GM10248 (cell line): ENCODE results near the gene MRPS11.

Experiments used
- CTCF ChIA-PET: fragments of 300-600 bp; sonication (Branson Sonifier 250); formaldehyde crosslinking; extraction: SDS; loops from one replicate; lab custom pipeline; 2021; ENCODE audit warnings: antibody characterized with exemption; lab: Yijun Ruan, JAX
- POLR2A ChIA-PET: fragments of 350-650 bp; sonication (Branson Sonifier 250); formaldehyde crosslinking; extraction: SDS; loops from one replicate; lab custom pipeline; 2020; ENCODE audit warnings: antibody characterized with exemption; lab: Yijun Ruan, JAX
- DNase-seq: peaks from one replicate; pipeline ENCODE4 v3.0.0; 2012; ENCODE audit errors: extremely low spot score
- CTCF ChIP-seq: IDR thresholded peaks from 2 replicates; pipeline ENCODE4 v1.5.1; 2012; ENCODE audit warnings: mild to moderate bottlenecking, low read depth; ENCODE audit errors: extremely low read depth, missing control alignments, control extremely low read depth

MRPS11 gene

DNA sequence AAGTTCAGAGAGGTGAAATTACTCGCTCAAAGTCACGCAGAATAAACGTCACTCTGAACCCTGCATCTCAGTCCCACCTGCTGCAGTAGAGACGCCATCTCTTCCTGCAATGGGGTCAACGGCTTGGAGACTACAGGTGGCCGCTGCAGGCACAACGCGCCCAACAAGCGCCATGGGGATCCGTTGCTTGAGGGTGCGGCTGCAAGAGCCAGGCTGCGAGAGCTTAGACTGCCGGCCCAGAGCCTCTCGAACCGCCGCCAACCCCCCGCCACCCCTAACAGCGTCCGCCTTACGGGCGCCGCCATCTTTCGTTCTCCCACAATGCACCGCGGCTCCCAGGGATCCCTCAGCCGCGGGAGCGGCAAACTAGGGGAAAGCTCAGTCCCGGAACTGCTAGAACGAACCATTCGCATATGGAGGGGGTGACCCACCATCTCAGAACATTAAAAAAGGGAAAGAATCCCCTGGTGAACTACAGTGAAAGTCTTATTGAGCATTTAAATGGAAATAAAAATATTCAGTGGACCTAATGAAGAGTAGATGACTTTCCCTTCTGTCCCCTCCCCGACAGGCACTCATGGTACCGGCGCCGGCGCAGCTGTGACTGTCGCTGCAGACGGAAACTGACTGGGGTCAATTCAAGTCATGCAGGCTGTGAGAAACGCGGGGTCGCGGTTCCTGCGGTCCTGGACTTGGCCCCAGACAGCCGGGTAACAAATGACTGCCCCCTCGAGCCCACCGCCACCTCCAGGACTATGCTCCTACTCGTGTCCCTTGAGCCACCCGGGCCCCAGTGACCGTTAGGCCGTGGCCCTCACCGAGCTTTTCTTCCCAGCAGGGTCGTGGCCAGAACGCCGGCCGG lies at the start of gene MRPS11, which contains the start of gene MRPL46:
MRPS11 (plus strand) TSS at position 636 of the 862 bp plus-strand sequence; CDS start at position 646, 10 bp downstream.
MRPL46 (minus strand) TSS at position 316 of the 862 bp plus-strand sequence; CDS start at position 305, 11 bp downstream.
- CTCF ChIA-PET, result interaction anchor here (0.6 to 10.1 kb wide), 6 partner anchors 9 to 199 kb away, joined by 3 to 95 read pairs (median 6); no protein-coding TSS in a partner anchor
- POLR2A ChIA-PET, result interaction anchor here (0.6 to 1.9 kb wide), 3 partner anchors 12 to 171 kb away, joined by 3 to 6 read pairs (median 6); partner anchors contain the start of gene ISG20
- no peak for TF ChIP-seq CTCF
- DNase-seq, result peak; percentile 90

DNA sequence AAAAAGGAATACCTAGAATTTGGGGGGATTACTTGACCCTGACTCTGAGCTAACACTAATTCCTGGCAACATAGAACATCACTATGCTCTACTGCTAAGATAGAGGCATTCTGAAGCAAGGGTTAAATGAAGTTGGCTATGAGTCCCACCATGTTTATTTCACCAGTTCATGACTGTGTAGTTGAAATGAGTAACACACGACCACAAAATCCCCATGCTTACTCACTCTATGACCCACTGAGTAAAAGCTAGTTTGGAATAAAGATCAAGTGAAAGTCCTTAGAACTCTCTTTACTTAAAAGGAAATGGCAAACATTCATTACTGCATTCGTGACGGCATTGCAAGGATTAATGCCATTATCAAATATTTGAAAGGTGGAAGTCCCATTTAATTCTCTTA lies 47.7 kb upstream of the MRPS11 start:
- POLR2A ChIA-PET, result no interaction called here
- CTCF ChIA-PET, result no interaction called here
- DNase-seq, result no peak
- no peak for TF ChIP-seq CTCF

- TF ChIP-seq CTCF, result no peak
- POLR2A ChIA-PET, result no interaction called here
- CTCF ChIA-PET, result no interaction called here
- no peak for DNase-seq
These were observed 44.2 kb upstream of the MRPS11 start for GRCh38 chr15:88423331-88423730.

DNA sequence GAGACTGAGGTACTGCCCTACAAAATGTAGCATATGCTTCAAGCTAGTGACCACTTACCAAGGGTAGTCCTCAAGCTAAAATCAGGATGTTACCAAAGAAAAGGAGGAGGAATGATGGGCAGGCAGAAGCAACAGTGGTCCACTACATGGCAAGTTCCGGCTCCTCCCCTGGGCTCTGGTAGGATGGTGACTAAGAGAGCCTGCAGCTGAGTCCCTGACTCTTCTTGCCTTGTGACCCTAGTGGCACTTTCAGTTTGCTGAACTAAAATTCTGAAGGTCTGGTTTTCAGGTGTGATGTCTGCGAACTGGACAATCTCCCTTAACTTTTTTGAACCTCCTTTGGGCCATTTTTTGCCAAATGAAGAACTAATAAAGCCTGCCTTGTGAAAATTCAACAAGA lies 41.2 kb upstream of the MRPS11 start:
- DNase-seq, result no peak
- CTCF ChIA-PET, result interaction anchor here (0.9 to 1.6 kb wide), 2 partner anchors 9 to 10 kb away, joined by 3 to 5 read pairs; no protein-coding TSS in a partner anchor
- TF ChIP-seq CTCF, result no peak
- POLR2A ChIA-PET, result no interaction called here

- ChIA-PET CTCF (interaction anchor here (1.3 kb wide), 1 partner anchor 27 kb away, joined by 3 read pairs; no protein-coding TSS in a partner anchor), POLR2A (no interaction called here)
- TF ChIP-seq CTCF, result no peak
- DNase-seq, result no peak
These were observed 39.5 kb upstream of the MRPS11 start for GRCh38 chr15:88428053-88428452.

DNA sequence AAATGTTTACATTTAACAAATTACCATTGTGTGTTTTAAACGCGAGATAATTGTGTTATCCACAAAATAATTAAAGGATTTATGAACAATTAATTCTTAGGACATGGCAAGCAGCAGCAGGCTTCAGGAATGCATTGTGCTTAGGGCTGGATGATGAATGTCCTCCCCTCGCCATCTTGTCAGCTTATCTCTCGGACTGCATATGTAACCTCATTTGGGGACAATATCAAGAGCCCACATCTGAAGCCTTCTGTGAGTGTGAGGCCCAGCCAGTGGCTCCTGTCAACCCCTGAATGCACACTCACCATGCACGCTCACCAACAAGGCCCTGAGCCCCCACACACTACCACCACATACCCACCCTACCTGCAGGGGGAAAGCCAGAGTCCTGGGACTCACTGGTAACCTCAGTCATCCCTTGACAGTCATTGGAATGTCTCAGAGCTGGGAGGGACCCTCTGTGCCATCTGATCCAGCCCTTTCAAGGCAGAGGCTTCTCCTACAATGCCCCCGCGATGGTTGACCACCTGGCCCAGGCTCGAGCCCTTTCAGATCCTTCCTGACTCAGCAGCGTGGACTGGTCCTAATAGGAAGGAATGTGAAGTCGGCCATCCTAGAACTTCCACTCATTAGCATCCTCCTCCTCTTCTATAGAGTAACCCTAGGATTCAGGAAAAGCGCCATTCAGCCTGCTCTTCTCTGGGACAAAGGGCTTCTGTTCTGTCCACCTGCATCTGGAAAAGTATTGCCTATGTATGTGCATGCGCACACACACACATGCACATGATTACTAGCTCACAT lies 38.5 kb upstream of the MRPS11 start:
- no peak for TF ChIP-seq CTCF
- no peak for DNase-seq
- ChIA-PET POLR2A (no interaction called here), CTCF (interaction anchor here (1.3 kb wide), 1 partner anchor 26 kb away, joined by 3 read pairs; no protein-coding TSS in a partner anchor)
